Muscle of back (tissue), 13 donors: Measurements from ENCODE around the gene AK6. TPM values are rescaled to one million over a fixed set of nuclear protein-coding genes. Genes with fewer than 3 reads are reported as not detected.

Experiments used
- DNase-seq, 3 donors: peaks; one replicate each; pipeline versions ENCODE4 v3.0.0 to v3.0.0-alpha.2; 2013
- long read RNA-seq, 9 donors: transcript quantifications; one replicate each; lab custom pipeline, GENCODE V29; 2026
- polyA plus RNA-seq, 10 donors: library from polyadenylated mRNA; unstranded; fragments of 120-200 nt; gene quantifications; one replicate each; pipeline ENCODE4 v1.2.1, GENCODE V29; 2013; ENCODE audit not compliant: insufficient read length in 10 of 10

The AK6 gene
- polyA plus RNA-seq: 10 to 100 TPM; 36.6 to 57.2 (median 48.0) TPM
- long read RNA-seq, donor 1, transcript AK6-202 (5 exons, 1,648 nt): major isoform, 13 of 15 reads
- long read RNA-seq, donor 1, partial matches to known transcripts: 0 of 15 reads
- long read RNA-seq, donor 1, other reads (novel, unspliced or antisense): 0 of 15 reads
- long read RNA-seq, donor 2, transcript AK6-202 (5 exons, 1,648 nt): major isoform, 22 of 23 reads
- long read RNA-seq, donor 2, partial matches to known transcripts: 0 of 23 reads
- long read RNA-seq, donor 2, other reads (novel, unspliced or antisense): 0 of 23 reads
- long read RNA-seq, donor 3: 0 reads
- long read RNA-seq, donor 4, transcript AK6-202 (5 exons, 1,648 nt): major isoform, 19 of 20 reads
- long read RNA-seq, donor 4, partial matches to known transcripts: 0 of 20 reads
- long read RNA-seq, donor 4, other reads (novel, unspliced or antisense): 0 of 20 reads
- long read RNA-seq, donor 5, transcript AK6-202 (5 exons, 1,648 nt): major isoform, 26 of 28 reads
- long read RNA-seq, donor 5, partial matches to known transcripts: 0 of 28 reads
- long read RNA-seq, donor 5, other reads (novel, unspliced or antisense): 0 of 28 reads
- long read RNA-seq, donor 6, transcript AK6-202 (5 exons, 1,648 nt): major isoform, 21 of 21 reads
- long read RNA-seq, donor 6, partial matches to known transcripts: 0 of 21 reads
- long read RNA-seq, donor 6, other reads (novel, unspliced or antisense): 0 of 21 reads
- long read RNA-seq, donor 7, transcript AK6-202 (5 exons, 1,648 nt): major isoform, 12 of 13 reads
- long read RNA-seq, donor 7, partial matches to known transcripts: 0 of 13 reads
- long read RNA-seq, donor 7, other reads (novel, unspliced or antisense): 0 of 13 reads
- long read RNA-seq, donor 8, transcript AK6-202 (5 exons, 1,648 nt): major isoform, 14 of 14 reads
- long read RNA-seq, donor 8, partial matches to known transcripts: 0 of 14 reads
- long read RNA-seq, donor 8, other reads (novel, unspliced or antisense): 0 of 14 reads
- long read RNA-seq, donor 9, partial matches to known transcripts: 0 of 2 reads
- long read RNA-seq, donor 9, other reads (novel, unspliced or antisense): 0 of 2 reads

DNA sequence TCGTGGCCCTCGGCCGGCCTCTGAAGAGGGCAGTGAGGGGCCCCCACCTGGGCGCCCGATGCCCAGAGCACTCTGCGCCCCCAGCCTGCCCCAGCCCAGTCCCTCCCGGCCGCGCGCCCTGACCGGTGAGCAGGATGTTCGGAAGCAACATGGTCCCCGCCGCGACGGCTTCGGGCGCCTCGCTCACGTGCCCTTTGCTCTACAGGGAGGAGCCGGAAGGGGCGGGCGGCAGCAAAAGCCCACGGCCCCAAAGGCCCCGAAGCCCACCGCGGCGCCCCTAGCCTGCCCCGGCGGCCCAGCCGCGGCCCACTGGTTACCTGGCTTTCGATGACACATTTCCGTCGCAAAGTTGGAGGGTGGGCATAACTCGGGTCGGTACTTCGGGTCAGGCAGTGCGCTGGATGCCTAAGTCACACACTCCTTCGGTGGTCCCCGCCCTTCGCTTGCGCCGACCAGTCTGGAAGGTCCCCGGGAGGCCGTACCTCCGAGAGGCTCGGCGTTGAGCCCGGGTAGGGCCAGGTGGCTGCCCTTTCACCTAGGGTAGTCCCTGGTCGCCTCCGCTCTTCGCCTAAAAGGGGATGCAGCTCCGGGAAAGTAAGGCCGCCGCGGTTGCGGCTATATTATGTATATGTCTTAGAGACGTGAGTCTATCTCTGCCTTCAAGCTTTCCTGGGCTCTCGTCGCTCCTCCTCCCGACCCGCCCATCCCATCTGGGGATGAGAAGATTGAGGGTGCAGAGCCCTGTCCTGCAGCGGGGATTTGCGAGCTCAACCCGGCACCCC lies at the start of gene AK6, which contains the start of the genes RAD17 and TAF9:
Gene AK6, minus strand, starts transcription at position 181 of the 782 bp plus-strand sequence. Its CDS starts 30 bp downstream, at position 151.
Gene RAD17, plus strand, starts transcription at position 479 of the 782 bp plus-strand sequence. CDS start 2,391 bp downstream, outside the sequence.
Gene TAF9, minus strand, starts transcription at position 181 of the 782 bp plus-strand sequence. CDS start 3,783 bp downstream, outside the sequence.
- DNase-seq: peak; percentile 92 to 99 (median 95)

DNA sequence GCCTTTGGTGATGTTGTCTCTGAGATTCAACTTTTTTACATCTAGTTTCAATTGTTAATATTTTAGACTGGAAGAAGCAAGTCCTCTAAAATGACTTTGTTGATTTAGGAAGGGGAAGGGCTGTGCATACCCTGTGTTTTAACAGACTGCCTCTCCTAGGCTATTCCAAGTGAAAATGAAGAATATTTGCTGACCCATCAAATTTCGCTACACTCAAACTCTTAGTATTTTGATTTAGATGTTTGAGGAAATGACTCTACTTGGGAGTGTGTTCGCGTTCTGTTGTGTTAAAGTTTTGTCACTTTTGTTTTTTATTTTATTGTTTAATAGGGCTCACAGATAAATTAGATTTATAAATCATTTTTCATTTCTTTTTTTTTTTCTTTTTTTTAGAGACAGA lies 49.2 kb upstream of the AK6 start:
- DNase-seq: no peak

DNA sequence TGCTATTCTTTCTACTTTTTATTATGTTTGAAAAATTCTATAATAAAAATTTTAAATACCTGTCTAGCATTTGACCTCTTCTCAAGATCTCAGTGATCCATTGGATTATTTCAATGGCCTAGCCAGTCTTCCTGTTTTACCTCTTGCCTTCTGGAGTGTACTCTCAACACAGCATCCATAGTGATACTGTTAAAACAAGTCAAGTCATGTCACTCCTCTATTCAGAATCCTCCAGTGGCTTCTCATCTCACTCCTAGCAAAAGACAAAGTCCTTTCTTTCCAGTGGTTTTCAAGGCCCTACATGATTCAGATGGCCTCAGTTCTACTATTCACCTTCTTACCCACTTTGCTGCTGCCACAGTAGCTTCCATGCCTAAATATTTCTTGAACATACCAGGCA lies 47.4 kb upstream of the AK6 start:
- DNase-seq: no peak

DNA sequence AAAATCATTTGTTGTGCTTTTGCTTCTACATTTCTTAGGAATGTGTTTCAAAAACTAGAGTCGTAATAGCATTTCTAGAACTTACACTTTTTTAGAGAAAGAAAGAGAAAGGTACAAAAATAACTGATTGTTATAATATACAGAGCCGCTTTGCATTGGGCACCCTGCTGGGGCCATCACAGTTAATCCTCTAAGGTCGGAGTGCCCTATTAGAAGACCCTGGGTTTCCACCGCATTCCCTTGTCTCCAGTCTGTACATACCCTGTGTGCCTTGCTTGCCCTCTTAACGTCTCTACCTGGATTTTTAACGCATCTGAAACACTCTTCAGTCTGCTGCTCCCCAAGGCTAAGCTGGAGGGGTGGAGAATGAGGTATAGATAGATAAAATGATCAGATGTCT lies 46.9 kb upstream of the AK6 start:
- DNase-seq: no peak

DNA sequence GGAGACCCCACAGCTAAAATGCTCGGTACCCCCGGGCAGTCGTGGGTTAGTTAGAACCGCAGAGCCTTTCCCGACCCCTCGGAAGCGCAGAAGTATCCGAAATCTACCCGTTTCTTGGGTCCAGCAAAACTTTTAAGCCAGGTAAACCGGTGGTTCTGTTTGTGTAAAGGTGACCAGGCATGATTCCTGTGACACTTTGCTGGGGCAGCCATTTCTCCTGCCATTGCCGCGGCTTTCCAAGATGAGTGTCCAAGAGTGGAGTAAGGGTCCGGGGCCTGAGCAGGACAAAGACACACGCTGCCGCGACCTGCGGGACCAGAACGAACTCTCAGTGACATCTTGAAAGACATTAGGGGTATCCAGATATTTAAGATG lies 46.3 kb upstream of the AK6 start:
- no peak for DNase-seq

DNA sequence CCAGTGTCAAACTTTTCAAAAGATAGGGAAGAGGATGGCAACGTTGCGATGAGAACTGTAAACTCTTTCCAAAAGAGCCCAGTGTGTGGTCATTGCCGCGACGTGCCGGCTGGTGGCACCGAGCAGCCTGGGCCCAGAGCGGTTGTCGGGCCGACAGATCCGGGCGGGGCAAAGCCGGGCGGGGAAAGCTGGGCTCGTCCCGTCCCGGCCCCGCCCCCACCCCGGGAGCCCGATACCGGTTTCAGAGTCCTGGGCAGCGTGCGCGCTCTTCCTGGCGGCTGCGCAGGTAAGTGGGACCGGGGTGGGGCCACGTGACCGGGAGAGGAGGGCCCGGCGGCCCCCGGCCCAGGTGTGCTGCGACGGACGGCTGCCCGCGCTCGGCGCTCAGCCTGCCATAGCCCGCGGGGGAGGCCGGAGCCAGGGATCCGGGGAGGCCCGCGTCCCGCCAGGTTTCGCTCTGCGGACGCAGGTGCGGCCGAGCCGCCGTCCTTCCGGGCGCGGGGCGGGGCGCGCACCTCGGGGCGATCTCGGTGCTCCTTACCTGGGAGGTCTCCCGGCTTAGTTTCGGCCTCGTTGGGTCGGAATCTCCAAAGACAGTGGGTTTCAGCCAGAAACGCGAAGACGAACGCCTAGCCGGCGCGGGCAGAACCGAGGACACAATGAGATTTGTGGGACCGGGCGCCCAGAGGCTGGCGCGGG lies 45.7 kb upstream of the AK6 start, which contains the start of gene MARVELD2:
Gene MARVELD2, plus strand, starts transcription at position 232 of the 699 bp plus-strand sequence. CDS start 4,270 bp downstream, outside the sequence.
- DNase-seq: peak in 2 of 3 donors; percentile 5 to 36

DNA sequence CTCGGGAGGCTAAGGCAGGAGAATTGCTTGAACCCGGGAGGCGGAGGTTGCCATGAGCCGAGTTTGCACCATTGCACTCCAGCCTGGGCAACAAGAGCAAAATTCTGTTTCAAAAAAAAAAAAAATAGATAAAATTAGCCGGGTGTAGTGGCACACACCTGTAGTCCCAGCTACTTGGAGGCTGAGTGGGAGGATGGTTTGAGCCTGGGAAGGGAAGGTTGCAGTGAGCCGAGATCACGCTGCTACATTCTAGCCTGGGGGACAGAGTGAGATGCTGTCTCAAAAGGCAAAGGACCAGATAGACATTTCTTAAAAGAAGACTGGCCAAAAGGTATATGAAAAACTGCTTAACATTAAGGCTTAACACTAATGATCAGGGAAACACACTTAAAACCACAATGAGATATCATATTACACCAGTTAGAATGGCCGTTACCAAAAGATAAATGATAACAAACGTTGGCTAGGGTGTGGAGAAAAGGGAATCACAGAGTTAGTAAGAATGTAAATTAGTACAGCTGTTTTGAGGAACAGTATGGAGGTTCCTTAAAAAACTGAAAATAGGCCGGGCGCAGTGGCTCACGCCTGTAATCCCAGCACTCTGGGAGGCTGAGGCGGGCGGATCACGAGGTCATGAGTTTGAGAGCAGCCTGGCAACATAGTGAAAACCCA lies 35.5 kb upstream of the AK6 start:
- DNase-seq: no peak

DNA sequence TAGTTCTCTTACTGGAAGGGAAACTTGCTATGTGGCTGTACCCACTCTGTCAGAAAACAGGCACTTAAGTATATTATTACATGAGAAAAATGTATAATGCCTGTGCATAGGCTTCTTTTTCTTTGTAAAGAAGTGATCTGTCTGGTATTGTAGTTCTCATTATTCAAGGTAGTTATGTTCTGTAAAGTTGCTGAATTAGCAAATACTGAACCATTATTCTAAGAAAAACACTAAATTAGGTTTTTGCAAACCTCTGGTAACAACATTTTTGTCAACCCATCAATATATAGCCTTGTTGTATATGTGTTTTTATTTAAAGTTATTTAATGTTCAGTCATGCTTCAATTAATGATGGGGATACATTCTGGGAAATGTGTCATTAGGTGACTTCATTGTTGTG lies 9.1 kb upstream of the AK6 start:
- DNase-seq: no peak

DNA sequence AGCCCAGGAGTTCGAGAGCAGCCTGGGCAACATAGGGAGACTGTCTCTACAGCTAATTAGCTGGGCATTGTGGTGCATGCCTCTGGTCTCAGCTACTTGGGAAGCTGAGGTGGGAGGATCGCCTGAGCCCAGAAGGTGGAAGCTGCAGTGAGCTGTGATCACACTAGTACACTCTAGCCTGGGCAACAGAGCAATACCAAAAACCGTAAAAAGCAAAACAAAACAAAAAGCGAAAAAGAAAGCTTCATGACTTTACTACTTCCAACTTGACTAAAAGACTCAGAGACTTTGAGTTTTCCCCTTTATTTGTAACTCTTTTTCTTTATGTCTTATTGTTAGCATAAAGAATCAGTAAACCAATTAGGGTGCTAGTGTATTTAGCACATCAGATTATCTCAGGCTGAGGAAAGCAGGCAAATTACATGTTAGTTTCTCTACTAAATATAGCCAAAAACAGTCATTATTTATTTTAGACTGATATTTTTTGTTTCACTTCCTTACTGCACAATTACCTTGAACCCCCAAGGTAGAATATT lies 5.7 kb upstream of the AK6 start:
- no peak for DNase-seq

DNA sequence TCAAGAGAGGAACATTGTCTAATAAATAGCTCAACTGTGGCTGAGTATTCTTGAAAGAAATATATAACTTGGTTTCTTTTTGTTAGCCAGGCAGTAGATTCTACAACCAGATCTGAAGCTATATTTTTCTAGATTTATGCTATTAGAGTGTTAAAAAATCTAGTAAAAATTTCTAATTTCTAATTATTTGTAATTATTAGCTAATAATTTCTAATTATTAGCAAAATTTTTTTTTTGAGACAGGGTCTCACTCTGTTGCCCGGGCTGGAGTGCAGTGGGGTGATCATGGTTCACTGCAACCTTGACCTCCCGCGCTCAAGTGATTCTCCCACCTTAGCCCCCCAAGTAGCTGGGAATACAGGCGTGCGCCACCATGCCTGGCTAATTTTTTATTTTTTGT lies 3.1 kb upstream of the AK6 start:
- no peak for DNase-seq

DNA sequence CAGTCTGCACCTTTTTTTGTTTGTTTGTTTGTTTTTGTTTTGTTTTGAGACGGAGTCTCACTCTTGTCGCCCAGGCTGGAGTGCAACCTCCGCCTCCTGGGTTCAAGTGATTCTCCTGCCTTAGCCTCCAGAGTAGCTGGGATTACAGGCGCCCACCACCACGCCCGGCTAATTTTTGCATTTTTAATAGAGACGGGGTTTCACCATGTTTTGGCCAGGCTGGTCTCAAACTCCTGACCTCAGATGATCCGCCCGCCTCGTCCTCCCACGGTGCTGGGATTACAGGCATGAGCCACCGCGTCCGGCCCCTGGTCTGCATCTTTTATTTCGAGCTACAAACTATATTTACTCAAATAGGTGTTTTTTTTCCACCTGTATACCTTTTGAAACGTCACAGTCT lies 1.0 kb upstream of the AK6 start:
- DNase-seq: peak in 1 of 3 donors; percentile 37

DNA sequence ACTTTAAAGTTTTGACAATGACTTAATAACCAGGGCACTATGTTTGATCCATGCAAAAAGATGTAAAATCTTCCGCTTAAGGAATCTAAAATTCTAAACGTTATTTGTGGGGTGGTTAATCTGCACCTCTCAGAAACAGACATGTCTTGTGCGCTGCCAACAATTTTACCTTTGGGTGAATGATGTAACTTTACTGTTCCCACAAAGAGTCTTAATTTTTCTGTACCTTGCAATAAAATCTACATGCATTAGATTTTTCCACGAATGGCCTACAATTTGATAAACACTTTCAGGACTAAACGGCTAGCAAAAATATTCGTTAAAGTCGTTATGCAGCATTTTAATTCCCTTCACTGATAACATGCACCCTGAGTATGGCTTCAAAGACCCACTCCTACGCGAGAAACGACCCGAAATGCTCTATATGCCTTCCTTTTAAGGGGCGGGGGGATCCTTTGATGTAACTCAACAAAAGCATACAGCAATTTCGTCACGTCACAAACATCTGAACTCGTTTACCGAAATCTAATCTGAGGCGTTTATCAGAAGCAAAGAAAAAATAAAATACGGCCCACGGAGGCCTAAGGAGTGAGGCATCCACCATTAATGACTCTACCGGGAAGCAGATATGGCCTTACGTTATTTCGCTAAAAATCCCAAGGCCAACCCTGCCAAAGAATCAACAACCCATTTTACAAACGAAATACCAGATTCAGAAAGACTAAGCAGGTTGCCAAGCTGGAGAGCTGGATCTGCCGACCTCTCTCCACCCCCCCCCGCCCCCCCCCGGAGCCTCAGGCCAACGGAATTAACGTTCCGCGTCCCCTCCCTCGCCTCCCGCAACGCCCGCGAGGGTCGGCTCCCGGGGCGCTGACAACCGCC lies 621 bp downstream of the AK6 start:
- peak in 2 of 3 donors; percentile 41 to 69 for DNase-seq

DNA sequence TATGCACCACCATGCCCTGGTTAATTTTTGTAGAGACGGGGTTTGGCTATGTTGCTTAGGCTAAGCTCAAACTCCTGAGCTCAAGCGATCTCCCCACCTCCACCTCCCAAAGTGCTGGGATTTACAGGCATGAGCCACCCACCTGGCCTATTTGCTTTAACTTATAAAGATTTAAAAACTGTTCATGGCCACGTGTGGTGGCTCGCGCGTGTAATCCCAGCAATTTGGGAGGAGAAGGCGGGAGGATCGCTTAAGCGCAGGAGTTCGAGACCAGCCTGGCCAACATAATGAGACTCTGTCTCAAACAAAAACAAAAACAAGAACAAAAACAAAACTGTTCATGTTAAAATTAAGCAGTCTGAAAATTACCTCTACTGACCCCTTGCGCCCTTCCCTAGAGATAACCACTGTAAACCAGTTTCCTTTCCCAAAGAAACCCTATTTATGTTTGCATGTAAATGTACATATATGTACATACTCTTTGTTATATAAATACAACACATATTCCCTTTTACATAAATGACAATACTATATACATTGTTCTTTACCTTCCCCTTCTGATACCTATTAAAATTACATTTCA lies 1.5 kb downstream of the AK6 start:
- DNase-seq: no peak

DNA sequence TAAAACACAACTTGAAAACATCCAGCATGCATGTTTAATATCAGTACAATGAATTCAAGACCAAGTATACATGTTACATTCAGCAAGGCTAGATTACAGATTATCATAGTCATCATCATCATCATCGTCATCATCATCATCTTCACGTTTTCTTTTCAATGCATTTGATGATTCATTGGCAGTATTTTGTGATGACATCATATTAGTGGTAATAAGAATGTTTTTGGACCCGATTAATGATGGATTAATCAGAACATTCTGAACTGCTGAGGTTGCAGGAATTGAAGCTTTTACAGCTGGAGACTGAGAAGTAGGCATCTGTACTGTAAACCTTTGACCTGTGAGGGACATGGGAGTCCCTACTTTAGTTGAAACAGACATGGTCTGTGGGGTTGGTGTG lies 4.5 kb downstream of the AK6 start:
- DNase-seq: no peak

DNA sequence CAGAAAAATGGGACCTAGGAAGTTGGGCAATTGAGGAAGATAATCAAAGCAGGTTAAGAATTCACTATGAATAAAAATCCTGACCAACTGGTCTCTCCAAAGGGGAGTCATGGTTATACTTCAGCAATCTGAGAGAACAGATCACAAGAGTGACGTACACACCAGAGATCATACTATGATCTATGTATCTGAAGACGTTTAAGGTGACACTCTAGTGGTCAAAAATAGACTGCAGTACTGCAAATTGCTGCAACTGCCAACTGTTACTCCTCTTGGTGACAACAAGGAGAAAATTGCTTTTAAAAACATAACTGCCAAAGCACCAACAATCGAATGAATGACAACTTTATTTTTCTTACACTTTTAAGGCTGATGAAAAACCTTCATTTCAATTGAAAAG lies 4.9 kb downstream of the AK6 start:
- no peak for DNase-seq

DNA sequence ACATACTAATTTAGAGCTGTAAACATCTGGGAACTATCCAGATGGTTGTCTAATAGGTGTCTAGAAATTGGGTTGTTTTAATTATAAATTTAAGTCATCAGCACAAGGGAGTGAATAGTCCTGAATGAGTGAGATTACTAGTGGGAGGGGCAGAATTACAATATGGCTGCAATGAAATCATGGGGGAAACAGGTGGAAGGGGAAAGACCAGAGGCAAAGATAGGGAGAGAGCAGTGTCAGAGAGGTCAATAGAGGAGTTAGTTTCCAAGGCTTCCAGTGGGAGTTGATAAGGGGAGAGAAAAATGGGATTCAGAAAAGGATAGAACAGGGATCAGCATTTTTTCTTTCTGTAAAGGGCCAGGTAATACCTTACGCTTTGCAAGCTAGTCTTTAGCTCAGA lies 8.9 kb downstream of the AK6 start:
- no peak for DNase-seq

DNA sequence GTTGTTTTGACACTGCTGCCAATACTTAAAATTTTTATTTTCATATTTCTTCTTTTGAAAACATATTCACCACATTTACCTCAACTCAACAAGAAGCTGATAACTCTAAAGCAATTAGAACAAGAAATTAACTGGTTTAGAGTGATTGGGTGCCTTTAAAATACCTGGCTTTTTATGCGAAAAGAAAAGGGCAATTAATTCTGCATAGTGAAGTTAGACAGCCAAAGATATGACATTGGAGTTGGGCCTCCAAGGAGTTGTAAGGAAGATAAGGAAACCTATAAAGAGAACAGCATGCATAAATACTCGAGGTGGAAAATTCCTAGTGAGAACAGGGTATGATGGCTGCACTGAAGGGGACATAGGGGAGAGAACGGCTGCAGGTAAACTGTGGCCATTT lies 9.6 kb downstream of the AK6 start:
- DNase-seq: no peak

DNA sequence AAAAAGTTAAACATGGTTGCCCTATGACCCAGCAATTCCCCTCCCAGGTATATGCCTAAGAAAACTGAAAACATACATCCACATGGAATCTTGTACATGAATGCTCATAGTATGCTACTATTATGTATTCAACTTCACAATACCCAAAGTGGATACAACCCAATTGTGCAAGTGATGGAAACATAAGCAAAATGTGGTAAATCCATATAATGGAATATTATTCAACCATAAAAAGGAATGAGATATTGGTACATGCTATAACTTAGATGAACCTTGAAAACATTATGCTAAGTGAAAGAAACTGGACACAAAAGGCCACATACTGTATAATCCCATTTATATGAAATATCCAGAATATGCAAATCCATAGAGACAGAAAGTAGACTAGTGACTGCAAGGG lies 18.7 kb downstream of the AK6 start:
- DNase-seq: no peak
